Activated naive CD4-positive, alpha-beta T cell treated with anti-CD3 and anti-CD28 coated beads, Interleukin-2, amount 50 U/mL, for 72 hours (primary cell): ENCODE data around the gene LRIG3. TPM values are rescaled to one million over a fixed set of nuclear protein-coding genes. Genes with fewer than 3 reads are reported as not detected.
"Not testable (repeated sequence)": the region's sequence is repeated elsewhere in the genome, so short reads cannot be mapped to it uniquely, and the experiment has no call there.

ENCODE experiments used
- ATAC-seq, 2 donors: fragments of 150-1000 bp; cut with Tn5 transposase; 2 replicates each; pipeline ENCODE4 v1.10.0; 2021; ENCODE audit warnings: mild to moderate bottlenecking in 2 of 2, moderate library complexity in 2 of 2
- DNase-seq, 2 donors: peaks; one replicate each; pipeline ENCODE4 v3.0.0; 2021 to 2022; ENCODE audit warnings: low spot score in 2 of 2
- H3K27ac Mint-ChIP-seq, 2 donors: one replicate each; pipeline ENCODE4 v1.8.0; 2022; ENCODE audit warnings: mild to moderate bottlenecking in 2 of 2, mixed read lengths in 2 of 2
- H3K36me3 Mint-ChIP-seq, 2 donors: one replicate each; pipeline ENCODE4 v1.8.0; 2022; ENCODE audit warnings: mixed read lengths in 2 of 2
- H3K9me3 Mint-ChIP-seq, 2 donors: one replicate each; pipeline ENCODE4 v1.8.0; 2022; ENCODE audit warnings: mixed read lengths in 2 of 2
- total RNA-seq, 2 donors: library from RNA; stranded (reverse); gene quantifications; one replicate each; pipeline ENCODE4 v1.2.3, GENCODE V29; 2022

Gene LRIG3
- total RNA-seq, 2 donors from 2014 or later = not detected

DNA sequence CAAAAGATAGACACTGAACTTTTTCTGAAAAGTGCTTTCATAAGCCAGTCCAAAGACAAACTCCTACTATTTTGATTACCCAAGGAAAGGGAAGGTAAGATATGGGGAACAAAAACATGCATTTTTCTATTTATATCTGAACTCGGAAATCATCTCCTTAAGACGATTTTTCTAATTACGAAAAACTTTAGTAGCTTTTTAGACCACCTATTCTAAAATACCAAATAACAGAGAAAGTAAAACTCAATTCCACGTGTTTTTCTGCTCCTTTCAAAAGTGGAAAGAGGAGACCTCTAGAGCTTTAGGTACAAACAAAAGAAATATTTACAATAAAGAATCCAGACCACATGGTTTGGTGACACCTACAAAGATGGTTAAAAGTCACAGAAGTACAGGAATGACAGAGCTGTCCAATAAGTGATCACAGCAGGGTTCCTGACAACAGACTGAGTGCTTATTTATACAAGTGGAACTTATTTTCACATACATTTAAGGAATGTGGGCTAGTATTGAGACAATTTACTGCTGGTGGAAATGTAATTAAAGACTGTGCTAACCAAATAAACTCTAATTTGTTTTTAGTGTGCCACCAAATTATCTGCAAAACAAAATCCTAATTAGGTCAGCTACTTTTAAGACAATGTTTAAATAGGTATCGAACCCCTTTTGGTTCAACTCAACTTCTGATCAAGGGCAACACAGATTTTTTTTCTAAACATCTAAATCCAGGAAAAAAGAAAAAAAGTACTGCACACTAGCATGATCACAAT is 2.4 kb downstream of the LRIG3 start:
- DNase-seq (no peak), ATAC-seq (no peak)
- no peaks in the 10 kb centered on the region for H3K36me3 Mint-ChIP-seq
- no peaks in the 10 kb centered on the region for H3K9me3 Mint-ChIP-seq
- H3K27ac Mint-ChIP-seq = no peak overlapping the region

DNA sequence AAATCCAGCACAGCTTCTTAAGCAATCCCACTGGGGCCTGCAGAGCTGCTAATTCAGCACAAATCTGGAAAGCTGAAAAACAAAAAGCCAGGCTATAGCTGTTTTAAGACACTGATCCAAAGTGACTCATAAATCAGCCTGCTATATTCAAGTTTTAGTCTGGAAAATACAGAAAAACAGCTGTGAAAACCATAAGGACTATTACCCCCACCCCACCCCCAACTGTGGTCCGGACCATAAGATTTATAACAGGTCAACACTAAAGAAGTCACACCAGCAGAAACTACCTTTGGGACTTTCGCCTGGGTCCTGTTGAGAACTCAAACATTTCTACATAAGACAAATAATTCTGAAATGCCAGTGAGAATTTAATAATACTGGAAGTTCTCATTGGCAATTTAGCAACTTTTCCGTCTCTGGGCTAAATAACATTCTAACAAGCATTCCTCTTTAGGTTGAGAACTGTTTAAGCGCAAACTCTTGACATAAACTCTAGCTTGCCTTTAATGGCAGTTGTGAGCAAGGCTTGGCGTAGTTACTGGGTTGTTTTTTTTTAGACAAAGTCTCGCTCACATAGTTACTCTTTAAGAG is 3.3 kb downstream of the LRIG3 start:
- Mint-ChIP-seq H3K36me3 (no peaks in the 10 kb centered on the region), H3K9me3 (peaks cover 0 to under 1% of the 10 kb centered on the region in 2 donors), H3K27ac (no peak overlapping the region)
- DNase-seq = no peak
- ATAC-seq = no peak

DNA sequence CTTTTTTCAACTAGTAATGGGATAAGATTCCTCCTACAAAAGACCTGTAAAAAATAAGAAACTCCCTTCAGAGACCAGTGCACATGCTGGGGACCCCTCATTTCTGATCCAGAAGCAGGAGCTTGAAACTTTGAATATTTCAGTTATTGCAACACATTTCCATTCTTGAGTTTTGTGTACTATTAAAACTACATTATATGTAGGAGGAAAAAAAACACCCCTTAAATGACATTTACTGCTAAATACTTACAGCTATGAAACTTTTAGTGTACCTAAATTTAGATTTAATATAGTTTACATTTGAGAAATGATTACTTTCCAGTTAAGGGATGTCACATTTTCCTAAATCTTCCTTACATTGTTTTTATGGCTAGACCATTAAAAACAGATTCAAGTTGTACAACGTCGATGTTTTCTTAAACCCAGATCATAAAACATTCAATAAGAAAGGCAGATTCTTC is 4.1 kb downstream of the LRIG3 start:
- no peak for DNase-seq
- Mint-ChIP-seq H3K27ac (no peak overlapping the region), H3K36me3 (no peaks in the 10 kb centered on the region), H3K9me3 (peaks cover 0 to 4% of the 10 kb centered on the region in 2 donors)
- no peak for ATAC-seq

DNA sequence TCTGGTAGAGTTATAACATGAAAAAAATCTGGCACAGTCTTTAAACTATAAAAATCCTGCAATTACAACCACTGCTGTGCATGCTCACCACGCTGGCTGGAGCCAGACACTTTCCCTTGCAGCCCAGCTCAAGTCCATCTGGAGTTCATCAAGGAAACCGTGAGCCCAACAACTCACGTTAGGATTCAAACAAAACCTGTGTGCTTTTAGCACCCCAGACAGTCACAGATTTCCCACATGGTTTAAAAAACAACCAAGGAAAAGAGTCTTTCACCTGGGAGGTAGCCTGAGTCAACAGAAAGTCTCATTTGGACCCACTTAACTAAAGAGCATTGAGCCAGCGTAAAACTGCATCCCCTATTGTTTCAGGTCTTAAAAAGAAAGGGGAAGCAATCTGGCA is 4.7 kb downstream of the LRIG3 start:
- no peak overlapping the region for H3K27ac Mint-ChIP-seq
- DNase-seq (no peak), ATAC-seq (no peak)
- H3K36me3 Mint-ChIP-seq = no peaks in the 10 kb centered on the region
- peaks cover 0 to 4% of the 10 kb centered on the region in 2 donors for H3K9me3 Mint-ChIP-seq

DNA sequence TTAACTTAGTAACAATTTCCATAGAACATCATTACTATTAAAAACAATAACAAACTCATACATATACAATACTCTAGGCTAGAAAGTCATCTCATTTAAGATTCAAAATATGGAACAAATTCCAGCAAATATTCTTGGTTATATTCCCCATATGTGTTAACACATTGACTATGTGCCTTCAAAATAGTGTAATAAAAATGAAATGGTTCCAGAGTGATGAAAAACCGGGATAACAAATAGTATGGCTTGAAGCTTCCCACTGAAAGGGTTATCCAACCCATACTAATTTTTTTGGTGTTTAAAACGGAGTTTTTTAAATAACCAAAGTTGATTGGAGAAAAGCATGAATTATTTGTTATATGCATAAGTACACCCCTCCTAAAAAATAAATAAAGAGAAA is 5.3 kb downstream of the LRIG3 start:
- no peak for DNase-seq
- peaks cover 0 to 4% of the 10 kb centered on the region in 2 donors for H3K9me3 Mint-ChIP-seq
- H3K27ac Mint-ChIP-seq = no peak overlapping the region
- H3K36me3 Mint-ChIP-seq = no peaks in the 10 kb centered on the region
- ATAC-seq = no peak

DNA sequence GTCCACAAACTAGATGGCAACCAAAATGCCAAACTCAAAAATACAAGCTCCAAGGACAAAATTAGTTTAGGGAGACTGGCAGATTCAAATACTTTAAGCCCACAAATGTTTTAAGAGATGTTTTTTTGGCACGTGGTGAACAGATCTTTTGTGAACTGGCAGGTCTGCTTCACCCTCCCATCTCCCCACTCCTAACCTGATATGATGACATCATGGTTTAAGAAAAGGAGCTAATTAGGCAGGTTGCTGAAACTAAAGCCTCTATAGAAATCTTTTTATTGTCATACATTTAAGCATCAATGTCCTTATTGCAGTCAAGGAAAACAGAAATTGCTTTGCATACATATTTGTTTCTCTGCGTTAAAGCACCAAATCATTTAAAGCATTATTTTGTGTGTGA is 5.8 kb downstream of the LRIG3 start:
- Mint-ChIP-seq H3K9me3 (peaks cover 0 to 4% of the 10 kb centered on the region in 2 donors), H3K27ac (no peak overlapping the region), H3K36me3 (no peaks in the 10 kb centered on the region)
- DNase-seq = no peak
- ATAC-seq = no peak

DNA sequence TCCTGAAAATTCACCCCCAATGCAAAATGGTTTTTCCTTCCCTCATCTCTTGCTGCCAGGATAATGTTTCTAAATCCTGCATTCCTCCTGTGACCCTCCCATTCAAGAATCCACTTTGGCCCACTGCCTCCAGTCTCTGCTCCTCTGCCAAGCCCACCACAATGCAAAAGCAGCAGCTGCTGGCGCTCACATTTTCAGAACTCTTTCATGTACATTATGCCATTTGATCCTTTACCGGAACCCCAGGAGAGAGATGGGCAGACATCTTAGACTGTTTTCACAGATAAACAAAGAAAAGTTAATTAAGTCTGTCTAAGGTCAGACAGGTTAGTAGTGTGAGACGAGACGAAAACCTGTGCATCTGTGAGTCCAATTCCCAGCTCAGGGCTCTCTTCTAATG is 12.9 kb downstream of the LRIG3 start:
- H3K27ac Mint-ChIP-seq = no peak overlapping the region
- peaks cover 8% of the 10 kb centered on the region in 2 donors for H3K9me3 Mint-ChIP-seq
- no peaks in the 10 kb centered on the region for H3K36me3 Mint-ChIP-seq
- ATAC-seq = no peak
- DNase-seq = no peak

DNA sequence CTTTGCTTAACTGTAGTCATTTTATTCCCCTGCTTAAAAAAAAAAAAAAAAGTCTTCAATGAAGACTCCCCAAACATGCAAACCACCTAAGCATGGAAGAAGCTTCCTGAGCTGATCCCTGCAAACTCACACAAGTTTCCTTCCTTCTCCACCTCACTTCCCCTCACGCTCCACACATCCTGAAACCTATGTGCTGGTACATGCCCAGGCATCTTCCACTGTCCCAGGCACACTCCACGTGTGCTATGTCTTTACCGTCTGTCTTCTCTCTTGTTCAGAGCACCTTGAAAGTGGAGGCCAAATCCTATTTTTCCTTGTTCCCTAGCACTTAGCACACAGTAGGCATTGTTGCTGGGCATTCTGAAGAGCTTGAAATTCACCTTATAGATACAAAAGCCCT is 13.4 kb downstream of the LRIG3 start:
- Mint-ChIP-seq H3K9me3 (peaks cover 7 to 8% of the 10 kb centered on the region in 2 donors), H3K27ac (no peak overlapping the region), H3K36me3 (no peaks in the 10 kb centered on the region)
- DNase-seq = no peak
- ATAC-seq = no peak

DNA sequence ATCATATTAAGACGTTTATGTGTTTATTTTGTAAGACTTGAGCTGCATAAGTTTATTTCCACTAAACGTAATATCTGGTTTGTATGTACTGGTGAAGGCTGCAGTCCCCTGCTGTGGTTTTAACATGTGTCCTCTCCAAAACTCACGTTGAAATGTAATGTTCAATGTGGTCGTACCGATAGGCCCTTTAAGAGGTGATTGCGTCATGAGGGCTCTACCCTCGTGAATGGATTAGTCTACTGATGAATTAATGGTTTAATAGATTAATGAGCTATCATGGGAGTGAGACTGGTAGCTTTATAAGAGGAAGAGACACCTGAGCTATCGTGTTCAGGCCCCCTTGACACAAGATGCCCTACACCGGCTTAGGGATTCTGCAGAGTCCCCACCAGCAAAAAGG is 14.9 kb downstream of the LRIG3 start:
- Mint-ChIP-seq H3K9me3 (peaks cover 4 to 8% of the 10 kb centered on the region in 2 donors), H3K36me3 (no peaks in the 10 kb centered on the region), H3K27ac (no peak overlapping the region)
- no peak for DNase-seq
- no peak for ATAC-seq

DNA sequence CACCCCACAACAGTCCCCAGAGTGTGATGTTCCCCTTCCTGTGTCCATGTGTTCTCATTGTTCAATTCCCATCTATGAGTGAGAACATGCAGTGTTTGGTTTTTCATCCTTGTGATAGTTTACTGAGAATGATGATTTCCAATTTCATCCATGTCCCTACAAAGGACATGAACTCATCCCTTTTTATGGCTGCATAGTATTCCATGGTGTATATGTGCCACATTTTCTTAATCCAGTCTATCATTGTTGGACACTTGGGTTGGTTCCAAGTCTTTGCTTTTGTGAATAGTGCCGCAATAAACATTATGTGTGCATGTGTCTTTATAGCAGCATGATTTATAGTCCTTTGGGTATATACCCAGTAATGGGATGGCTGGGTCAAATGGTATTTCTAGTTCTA is 17.6 kb downstream of the LRIG3 start:
- H3K9me3 Mint-ChIP-seq, H3K36me3 Mint-ChIP-seq, ATAC-seq, H3K27ac Mint-ChIP-seq, DNase-seq: not testable (repeated sequence)

DNA sequence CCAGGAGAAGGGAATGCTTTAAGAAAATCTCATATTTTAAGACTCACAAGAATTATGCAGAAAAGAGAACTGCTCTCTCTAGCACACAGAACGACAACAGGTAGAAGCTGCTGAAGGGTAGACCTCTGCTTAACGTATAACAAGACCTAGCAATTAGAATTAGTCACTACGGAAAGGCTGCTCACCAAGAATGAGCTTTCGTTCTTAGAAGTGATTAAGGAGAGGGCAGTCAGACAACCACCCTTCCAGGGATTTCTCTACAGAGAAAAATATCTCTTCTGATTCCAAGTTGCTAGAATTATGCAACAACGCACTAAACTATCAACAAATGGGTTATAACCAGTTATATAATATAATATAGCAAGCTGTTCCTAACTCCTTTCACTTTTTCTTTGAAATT is 18.6 kb downstream of the LRIG3 start:
- no peaks in the 10 kb centered on the region for H3K36me3 Mint-ChIP-seq
- DNase-seq (no peak), ATAC-seq (no peak)
- peaks cover 0 to 3% of the 10 kb centered on the region in 2 donors for H3K9me3 Mint-ChIP-seq
- no peak overlapping the region for H3K27ac Mint-ChIP-seq

DNA sequence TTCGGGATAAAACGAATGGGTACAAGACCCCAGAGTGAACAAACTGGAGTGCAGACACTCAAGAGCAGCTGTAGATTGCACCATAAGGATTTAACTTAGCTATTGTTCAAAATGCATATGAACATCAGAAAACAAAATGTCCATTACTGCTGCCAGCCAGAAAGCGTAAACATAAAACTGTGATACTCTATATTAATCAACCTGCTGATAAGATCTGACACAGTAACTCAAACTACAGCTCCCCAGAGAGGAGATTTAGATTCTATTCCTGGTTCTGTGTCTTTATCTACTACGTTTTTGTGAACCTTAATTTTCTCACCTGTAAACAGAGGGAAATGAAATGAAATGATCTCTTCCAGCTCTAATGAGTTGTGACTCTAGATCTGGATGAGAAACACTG is 22.3 kb downstream of the LRIG3 start:
- no peaks in the 10 kb centered on the region for H3K9me3 Mint-ChIP-seq
- ATAC-seq = no peak
- H3K36me3 Mint-ChIP-seq = no peaks in the 10 kb centered on the region
- no peak for DNase-seq
- H3K27ac Mint-ChIP-seq = no peak overlapping the region

DNA sequence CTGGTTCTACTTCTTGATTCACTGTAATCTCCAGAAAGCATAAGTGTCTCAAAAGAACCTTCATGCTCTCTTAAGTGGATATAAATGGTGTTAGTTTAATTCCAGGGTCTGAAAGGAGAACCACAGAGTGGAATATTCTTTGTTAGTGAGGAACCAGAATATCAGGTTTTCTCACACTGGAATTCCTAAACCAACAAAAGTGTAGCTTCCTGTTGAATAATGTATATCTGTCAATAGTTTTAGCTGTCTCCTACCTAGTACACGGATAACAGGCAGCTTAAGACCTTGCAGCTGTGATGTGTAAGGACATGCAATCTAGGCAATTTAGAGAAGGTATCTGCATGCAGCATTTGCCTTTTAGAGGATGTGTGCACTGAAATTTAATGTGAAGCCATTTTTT is 24.0 kb downstream of the LRIG3 start:
- no peak for ATAC-seq
- H3K27ac Mint-ChIP-seq = no peak overlapping the region
- no peaks in the 10 kb centered on the region for H3K36me3 Mint-ChIP-seq
- DNase-seq = no peak
- no peaks in the 10 kb centered on the region for H3K9me3 Mint-ChIP-seq

DNA sequence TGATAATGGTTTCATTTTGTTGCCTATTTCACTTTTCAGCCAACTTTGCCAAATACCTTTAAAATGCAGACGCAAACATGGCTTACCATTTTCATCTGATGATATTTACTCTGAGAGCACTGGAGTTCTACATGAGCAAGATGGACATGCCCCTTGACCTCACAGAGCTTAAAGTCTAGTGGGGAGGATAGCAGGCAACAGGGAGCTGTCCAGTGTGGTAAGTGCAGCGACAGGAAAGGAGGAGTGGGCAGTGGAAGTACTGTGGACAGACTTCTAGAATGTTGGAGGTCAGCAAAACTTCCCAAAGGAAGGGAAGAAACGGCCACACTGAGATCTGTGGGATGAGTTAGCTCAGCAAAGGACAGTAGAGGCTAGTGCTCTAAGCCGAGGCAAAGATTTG is 25.3 kb downstream of the LRIG3 start:
- Mint-ChIP-seq H3K36me3 (no peaks in the 10 kb centered on the region), H3K9me3 (no peaks in the 10 kb centered on the region), H3K27ac (no peak overlapping the region)
- no peak for DNase-seq
- no peak for ATAC-seq

DNA sequence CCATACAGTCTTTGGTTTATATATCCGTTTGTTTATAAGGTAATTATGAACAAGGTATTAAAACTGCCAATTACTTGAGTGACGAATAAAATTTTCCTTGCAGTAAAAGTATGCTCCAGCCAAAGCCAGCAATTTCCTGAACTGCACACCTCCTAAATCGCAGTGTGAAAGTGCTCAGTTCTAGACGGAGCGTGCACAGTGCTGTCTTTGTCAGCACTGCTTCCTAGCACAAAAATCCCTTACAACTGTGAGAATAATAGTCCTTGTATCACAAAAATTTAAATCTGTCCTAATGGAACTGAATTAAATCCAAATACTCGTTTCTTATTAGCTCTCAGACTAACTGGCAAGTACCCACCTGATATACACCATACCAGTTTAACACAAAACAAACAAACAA is 26.3 kb downstream of the LRIG3 start:
- Mint-ChIP-seq H3K27ac (no peak overlapping the region), H3K9me3 (no peaks in the 10 kb centered on the region), H3K36me3 (no peaks in the 10 kb centered on the region)
- no peak for DNase-seq
- ATAC-seq = no peak

DNA sequence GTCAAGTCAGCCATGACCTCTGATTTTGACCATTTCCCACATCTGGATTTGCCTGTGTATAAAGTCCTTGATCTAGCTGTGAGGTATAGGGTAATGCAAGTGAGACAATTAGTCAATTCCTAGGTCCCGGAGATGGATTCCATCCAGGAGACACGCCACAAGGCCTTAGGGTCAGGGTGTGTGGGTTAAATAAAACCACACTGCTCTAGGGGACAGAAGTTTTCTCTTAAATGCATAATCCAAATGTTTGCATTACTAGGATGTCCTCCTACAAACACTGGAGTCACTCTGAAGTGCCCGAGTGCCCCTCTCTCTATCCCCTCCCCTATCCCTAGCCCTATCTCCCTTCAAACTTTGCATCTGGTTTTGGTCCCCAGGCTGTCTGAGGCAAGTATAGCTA is 26.8 kb downstream of the LRIG3 start:
- ATAC-seq = no peak

DNA sequence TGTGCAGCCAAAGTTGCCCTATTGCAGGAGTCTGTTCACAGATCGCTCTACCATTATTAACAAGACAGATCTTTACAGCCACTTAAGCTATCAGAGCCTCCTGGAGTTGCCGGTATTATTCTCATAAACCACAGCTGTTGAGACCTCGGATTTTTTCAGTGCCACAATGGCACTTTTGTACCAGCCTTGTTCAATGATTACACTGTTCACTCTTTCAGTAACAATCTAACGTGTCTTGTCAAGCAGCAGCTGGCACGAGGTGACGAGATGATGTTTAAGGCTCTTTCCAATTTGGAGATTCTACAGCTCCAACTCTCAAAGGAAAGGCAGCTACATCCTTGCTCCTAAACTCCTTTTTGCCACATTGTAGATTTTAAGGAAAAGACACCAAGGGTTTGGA is 30.7 kb downstream of the LRIG3 start:
- ATAC-seq (no peak), DNase-seq (no peak)
- H3K27ac Mint-ChIP-seq = no peak overlapping the region
- no peaks in the 10 kb centered on the region for H3K9me3 Mint-ChIP-seq
- no peaks in the 10 kb centered on the region for H3K36me3 Mint-ChIP-seq

More for the DNA sequence above, 26.8 kb downstream of the LRIG3 start:
- H3K27ac Mint-ChIP-seq = no peak overlapping the region
- H3K9me3 Mint-ChIP-seq = no peaks in the 10 kb centered on the region
- no peaks in the 10 kb centered on the region for H3K36me3 Mint-ChIP-seq
- DNase-seq = no peak

DNA sequence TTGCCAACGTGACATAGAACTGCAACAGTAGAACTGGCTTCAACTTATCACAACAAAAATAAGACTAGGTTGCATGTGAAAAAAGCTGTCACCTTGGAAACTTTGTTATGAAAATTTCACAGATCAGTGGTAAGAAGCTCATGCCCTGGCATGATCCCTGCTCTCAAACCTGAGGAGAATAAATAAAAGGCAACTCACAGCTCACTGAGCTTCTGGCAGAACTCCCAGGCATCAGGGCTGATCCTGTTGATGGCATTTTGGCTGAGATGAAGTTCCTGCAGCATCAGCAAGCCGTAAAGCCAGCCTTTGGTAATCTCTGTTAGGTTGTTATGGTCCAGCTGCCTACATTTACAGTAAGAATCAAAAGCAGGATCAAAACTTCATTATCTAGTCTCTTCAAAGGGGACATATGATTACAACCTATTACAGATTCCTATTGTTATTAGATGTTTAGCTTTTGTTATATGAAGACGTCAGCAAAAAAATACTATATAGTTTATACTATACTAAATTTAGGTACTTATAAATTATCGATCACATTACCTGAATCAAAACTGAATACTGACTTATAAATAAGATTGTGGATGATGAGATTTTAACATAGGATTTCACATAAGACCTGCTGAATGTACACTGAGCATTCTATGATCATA is 32.0 kb downstream of the LRIG3 start:
- no peaks in the 10 kb centered on the region for H3K9me3 Mint-ChIP-seq
- no peak for DNase-seq
- no peaks in the 10 kb centered on the region for H3K36me3 Mint-ChIP-seq
- no peak overlapping the region for H3K27ac Mint-ChIP-seq
- ATAC-seq = no peak
